RWPE1 (cell line): ENCODE results near the gene SGTA.
"Not testable (repeated sequence)": the region's sequence is repeated elsewhere in the genome, so short reads cannot be mapped to it uniquely, and the experiment has no call there.

Experiments
- CTCF ChIA-PET: fragments of 350-600 bp; sonication (Branson Sonifier 250); formaldehyde crosslinking; extraction: SDS; loops from one replicate; lab custom pipeline; 2021; lab: Yijun Ruan, JAX
- POLR2A ChIA-PET: fragments of 400-600 bp; formaldehyde crosslinking; extraction: SDS; loops from one replicate; lab custom pipeline; 2020; ENCODE audit warnings: antibody characterized with exemption; ENCODE audit not compliant: low non-redundant PET; lab: Yijun Ruan, JAX
- DNase-seq: peaks from one replicate; pipeline ENCODE4 v3.0.0; 2012; ENCODE audit warnings: low spot score
- H3K27ac ChIP-seq: fragments of 450-650 bp; 2 replicates; pipeline ENCODE4 v1.5.1; 2017
- CTCF ChIP-seq: fragments of 450-650 bp; conservative IDR thresholded peaks from 2 replicates; pipeline ENCODE4 v1.5.1; 2017; ENCODE audit warnings: low read depth, mild to moderate bottlenecking

Gene SGTA

GRCh38 chr19:2793577-2793976 lies 10.5 kb upstream of the SGTA start:
- CTCF ChIA-PET, result no interaction called here
- no peak for TF ChIP-seq CTCF
- H3K27ac ChIP-seq, result no peak overlapping the region
- DNase-seq, result no peak
- POLR2A ChIA-PET, result no interaction called here

- TF ChIP-seq CTCF, result no peak
- no peak for DNase-seq
- ChIA-PET CTCF (no interaction called here), POLR2A (no interaction called here)
- H3K27ac ChIP-seq, result no peak overlapping the region
Measured at GRCh38 chr19:2793126-2793525, 10.1 kb upstream of the SGTA start.

GRCh38 chr19:2792666-2793065 lies 9.6 kb upstream of the SGTA start:
- POLR2A ChIA-PET, CTCF ChIA-PET, DNase-seq, H3K27ac ChIP-seq: not testable (repeated sequence)

GRCh38 chr19:2791876-2792275 lies 8.8 kb upstream of the SGTA start:
- no peak overlapping the region for H3K27ac ChIP-seq
- no peak for TF ChIP-seq CTCF
- DNase-seq, result no peak
- CTCF ChIA-PET, result no interaction called here
- POLR2A ChIA-PET, result no interaction called here

- ChIA-PET CTCF (no interaction called here), POLR2A (no interaction called here)
- no peak for TF ChIP-seq CTCF
- no peak overlapping the region for H3K27ac ChIP-seq
- no peak for DNase-seq
Measured at GRCh38 chr19:2791440-2791839, 8.4 kb upstream of the SGTA start.

- CTCF ChIA-PET, result no interaction called here
- POLR2A ChIA-PET, result no interaction called here
- no peak for TF ChIP-seq CTCF
- no peak overlapping the region for H3K27ac ChIP-seq
- DNase-seq, result no peak
Measured at GRCh38 chr19:2790557-2791271, 7.6 kb upstream of the SGTA start.

- CTCF ChIA-PET, result no interaction called here
- H3K27ac ChIP-seq, result no peak overlapping the region
- TF ChIP-seq CTCF, result no peak
- POLR2A ChIA-PET, result no interaction called here
- no peak for DNase-seq
Measured at GRCh38 chr19:2790194-2790556, 7.1 kb upstream of the SGTA start.
